Stimulated activated CD4-positive, alpha-beta T cell treated with anti-CD3 and anti-CD28 coated beads, Interleukin-4, amount 100 ng/mL, for 4 hours (primary cell): ENCODE results near the gene ANKRD9.
"Not testable (repeated sequence)": the region's sequence is repeated elsewhere in the genome, so short reads cannot be mapped to it uniquely, and the experiment has no call there.

Source experiments
- DNase-seq, 2 experiments: peaks; one replicate each; pipeline ENCODE4 v3.0.0-alpha.2; 2020

The ANKRD9 gene

GRCh38 chr14:102538602-102539543 is 29.3 kb upstream of the ANKRD9 start:
- DNase-seq = no peak

GRCh38 chr14:102537981-102538601 is 28.5 kb upstream of the ANKRD9 start:
- no peak for DNase-seq

GRCh38 chr14:102532204-102532658 is 22.7 kb upstream of the ANKRD9 start:
- DNase-seq = no peak

- no peak for DNase-seq
These were observed 21.4 kb upstream of the ANKRD9 start for GRCh38 chr14:102530828-102531478.

GRCh38 chr14:102528431-102529170 is 19.0 kb upstream of the ANKRD9 start:
- DNase-seq = no peak

GRCh38 chr14:102525929-102526497 is 16.4 kb upstream of the ANKRD9 start:
- no peak for DNase-seq

GRCh38 chr14:102525219-102525928 is 15.8 kb upstream of the ANKRD9 start:
- no peak for DNase-seq

- DNase-seq = peak; percentile 80 to 94
These were observed 15.1 kb upstream of the ANKRD9 start for GRCh38 chr14:102524451-102525218.

- DNase-seq = no peak
These were observed 14.2 kb upstream of the ANKRD9 start for GRCh38 chr14:102523569-102524450.

GRCh38 chr14:102523200-102523568 is 13.6 kb upstream of the ANKRD9 start:
- DNase-seq = no peak

GRCh38 chr14:102519709-102520108 is 10.1 kb upstream of the ANKRD9 start:
- not testable (repeated sequence) for DNase-seq

GRCh38 chr14:102518063-102518648 is 8.6 kb upstream of the ANKRD9 start:
- DNase-seq = no peak

GRCh38 chr14:102517392-102518062 is 8.0 kb upstream of the ANKRD9 start:
- no peak for DNase-seq

- peak; percentile 39 to 68 for DNase-seq
These were observed 7.2 kb upstream of the ANKRD9 start for GRCh38 chr14:102516531-102517391.

- no peak for DNase-seq
These were observed 5.6 kb upstream of the ANKRD9 start for GRCh38 chr14:102514987-102515733.

- no peak for DNase-seq
These were observed 4.6 kb upstream of the ANKRD9 start for GRCh38 chr14:102513899-102514772.
